Peyer's patch (tissue), 4 donors: ENCODE measurements around the gene UBE2D2.
"Not testable (repeated sequence)": the region's sequence is repeated elsewhere in the genome, so short reads cannot be mapped to it uniquely, and the experiment has no call there.

Source experiments
- CTCF ChIP-seq, 6 experiments: fragments of 450-650 bp in 4 of 6; fragments of 200-600 bp in 2 of 6; sonication (generic) in 1 of 6; IDR thresholded peaks; one replicate each; pipeline ENCODE4 v1.5.1; 2017 to 2019; ENCODE audit warnings: antibody characterized with exemption in 6 of 6, mild to moderate bottlenecking in 3 of 6, moderate library complexity in 1 of 6
- POLR2A ChIP-seq, 2 donors: fragments of 450-650 bp; IDR thresholded peaks; one replicate each; pipeline ENCODE4 v1.5.1; 2017; ENCODE audit warnings: antibody characterized with exemption in 2 of 2, mild to moderate bottlenecking in 2 of 2, moderate library complexity in 2 of 2

- TF ChIP-seq CTCF, POLR2A (IDR thresholded peaks at IDR 0.05): not testable (repeated sequence)
These were observed 32.4 kb upstream of the UBE2D2 start for GRCh38 chr5:139528695-139529094.
